HCEC 1CT (cell line): ENCODE measurements around the gene ZBTB7B.

Source experiments
- DNase-seq: peaks from one replicate; pipeline ENCODE4 v3.0.0-alpha.2; 2017

Gene ZBTB7B

DNA sequence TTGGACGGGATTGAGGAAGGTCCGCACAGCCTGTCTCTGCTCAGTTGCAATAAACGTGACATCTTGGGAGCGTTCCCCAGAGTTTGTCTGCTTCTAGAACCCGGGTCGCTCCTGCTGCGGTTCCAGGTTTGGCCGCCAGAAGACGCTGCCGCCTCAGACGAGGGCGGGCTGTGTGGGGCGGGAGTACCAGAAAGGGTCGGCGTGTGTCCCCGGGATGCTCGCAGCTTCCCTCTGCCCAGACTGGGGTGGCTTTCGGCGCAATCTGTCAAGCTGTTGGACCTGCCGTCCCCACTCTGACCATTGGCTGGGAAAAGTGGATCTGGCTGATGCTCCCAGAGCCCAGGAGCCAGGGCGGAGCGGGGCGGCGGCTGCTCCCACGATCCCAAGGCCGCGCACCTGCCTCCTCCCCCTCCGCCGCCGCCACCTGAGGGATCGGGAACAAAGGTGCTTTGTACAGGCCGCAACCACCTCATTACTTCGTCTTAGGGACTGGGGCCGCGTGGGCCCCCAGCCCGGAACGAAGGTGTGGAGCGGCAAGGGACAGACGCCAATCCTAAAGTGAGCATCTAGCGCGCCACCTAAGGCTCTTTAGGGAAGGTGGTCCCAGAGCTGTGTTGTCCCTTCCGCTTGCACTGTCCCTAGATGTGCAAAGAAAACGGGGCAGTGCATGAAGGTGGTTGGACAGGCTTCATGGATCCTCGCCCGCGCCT is 60.3 kb downstream of the ZBTB7B start:
- DNase-seq = peak; percentile 33

DNA sequence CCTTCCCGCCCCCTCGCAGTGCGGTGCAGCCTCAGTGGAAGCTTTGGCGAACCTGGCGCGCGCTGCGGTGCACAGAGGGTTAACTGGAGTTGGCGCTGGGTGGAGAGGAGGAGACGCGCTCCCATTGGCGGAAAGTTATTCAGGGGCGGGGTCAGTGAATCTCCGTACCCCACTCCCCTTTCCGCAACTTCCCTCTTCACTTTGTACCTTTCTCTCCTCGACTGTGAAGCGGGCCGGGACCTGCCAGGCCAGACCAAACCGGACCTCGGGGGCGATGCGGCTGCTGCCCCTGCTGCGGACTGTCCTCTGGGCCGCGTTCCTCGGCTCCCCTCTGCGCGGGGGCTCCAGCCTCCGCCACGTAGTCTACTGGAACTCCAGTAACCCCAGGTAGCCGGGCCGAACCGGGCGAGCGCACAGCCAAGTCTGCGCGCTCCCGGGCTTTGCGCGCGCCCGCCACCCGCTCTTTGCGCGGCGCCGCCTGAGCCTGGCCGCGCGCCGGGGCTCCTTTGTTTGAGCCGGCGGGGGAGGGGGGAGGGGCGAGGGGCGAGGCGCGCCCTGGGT is 61.0 kb downstream of the ZBTB7B start, which contains the start of gene EFNA4:
EFNA4 (plus strand) TSS at position 191 of the 561 bp plus-strand sequence; CDS start at position 275, 84 bp downstream.
- peak; percentile 80 for DNase-seq

DNA sequence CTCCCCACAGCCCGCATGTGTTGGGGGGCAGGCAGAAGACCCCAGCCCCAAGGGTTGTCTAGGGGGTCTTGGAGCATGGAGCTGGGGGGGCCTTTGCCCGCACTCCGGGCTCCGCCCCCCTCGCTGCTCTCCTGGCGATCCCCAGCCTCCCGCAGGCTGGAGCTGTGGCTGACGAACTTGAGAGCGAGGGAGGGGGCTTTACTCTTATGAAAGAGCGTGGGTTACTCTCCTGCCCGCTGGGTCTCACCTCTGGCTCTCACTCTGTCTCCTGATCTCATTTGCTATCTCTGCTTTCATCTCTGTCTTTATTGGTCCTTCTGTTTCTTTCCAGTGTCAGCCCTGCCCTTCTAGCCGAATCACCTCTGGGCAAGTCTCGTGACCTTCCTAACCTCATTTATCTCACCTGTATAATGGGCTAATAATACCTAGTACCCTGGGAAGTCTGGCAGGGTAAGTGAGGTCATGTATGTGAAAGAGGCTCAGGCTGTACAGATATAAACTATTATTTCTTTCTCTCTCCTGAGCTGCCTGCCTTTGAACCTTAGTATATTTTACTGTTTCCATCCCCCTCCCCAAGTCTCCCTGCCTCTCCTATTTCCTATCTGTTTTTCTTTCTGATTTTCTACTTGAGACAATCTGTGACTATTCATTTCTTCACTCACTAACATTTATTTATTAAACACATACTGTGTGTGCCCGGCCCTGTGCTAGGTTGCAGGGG is 61.7 kb downstream of the ZBTB7B start:
- no peak for DNase-seq

DNA sequence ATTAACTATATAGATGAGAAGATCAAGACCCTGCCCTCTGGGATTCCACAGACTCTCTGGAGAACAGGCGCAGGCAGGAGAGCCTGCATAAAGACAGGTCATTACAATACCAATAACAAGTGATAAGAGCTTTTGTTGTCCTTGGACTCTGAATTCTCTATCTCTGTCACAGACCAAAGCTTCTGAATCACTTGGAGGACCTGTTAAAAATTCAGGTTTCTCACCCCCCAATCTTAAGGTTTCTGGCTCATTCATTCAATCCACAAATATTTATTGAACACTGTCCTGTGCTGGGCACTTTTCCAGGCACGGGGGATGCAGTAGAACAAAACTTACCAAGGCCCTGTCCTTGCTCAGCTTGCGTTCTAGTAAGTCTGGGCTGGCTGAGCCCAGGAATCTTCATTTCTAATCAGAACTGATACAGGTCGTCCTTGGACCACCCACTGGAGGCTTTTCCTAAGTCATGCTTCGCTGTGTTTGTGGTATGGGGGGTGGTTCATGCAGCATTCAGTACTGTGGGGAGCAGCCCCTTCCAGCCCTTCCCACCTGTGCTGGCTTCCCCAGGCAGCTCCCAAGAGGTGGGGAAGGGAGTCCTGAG is 62.3 kb downstream of the ZBTB7B start:
- DNase-seq = no peak

DNA sequence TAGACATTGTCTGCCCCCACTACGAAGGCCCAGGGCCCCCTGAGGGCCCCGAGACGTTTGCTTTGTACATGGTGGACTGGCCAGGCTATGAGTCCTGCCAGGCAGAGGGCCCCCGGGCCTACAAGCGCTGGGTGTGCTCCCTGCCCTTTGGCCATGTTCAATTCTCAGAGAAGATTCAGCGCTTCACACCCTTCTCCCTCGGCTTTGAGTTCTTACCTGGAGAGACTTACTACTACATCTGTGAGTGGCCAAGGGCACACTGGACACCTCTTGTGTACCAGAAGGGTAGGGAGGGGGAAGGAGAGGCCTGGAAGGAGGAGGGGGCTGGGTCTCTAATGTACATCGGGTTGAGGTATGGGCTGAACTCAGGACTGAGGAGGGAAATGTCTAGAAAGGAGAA is 64.2 kb downstream of the ZBTB7B start:
- no peak for DNase-seq
